Measurements from ENCODE around the gene SPDL1. TPM values are rescaled to one million over a fixed set of nuclear protein-coding genes. Genes with fewer than 3 reads are reported as not detected.

Gene SPDL1
- total RNA-seq, 2 donors from 2014 or later = 26.6 to 33.3 TPM

DNA sequence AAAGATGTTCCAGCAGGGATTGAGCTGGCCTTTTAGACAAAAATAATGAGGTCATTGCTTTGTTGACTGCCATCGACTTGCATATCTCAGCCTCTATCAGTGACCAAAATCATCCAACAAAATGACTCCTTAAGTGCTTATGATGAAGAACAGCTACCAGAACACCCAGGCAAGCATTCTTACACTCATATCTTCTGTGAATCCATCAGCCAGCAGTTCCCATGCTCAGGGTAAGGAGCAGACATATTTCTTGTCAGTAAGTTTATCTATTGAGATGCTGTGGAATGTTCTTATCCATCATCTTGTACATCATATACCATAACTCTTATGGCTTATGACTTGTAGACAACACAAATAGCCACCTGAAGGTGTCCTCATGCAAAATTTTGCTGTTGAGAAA lies 20.2 kb upstream of the SPDL1 start:
- Mint-ChIP-seq H3K36me3 (no peaks in the 10 kb centered on the region), H3K27ac (no peak overlapping the region), H3K9me3 (peaks cover 1 to 2% of the 10 kb centered on the region in 2 donors)
- DNase-seq (ENCODE audit: low spot score in 2 of 2) (no peak), ATAC-seq (no peak)

DNA sequence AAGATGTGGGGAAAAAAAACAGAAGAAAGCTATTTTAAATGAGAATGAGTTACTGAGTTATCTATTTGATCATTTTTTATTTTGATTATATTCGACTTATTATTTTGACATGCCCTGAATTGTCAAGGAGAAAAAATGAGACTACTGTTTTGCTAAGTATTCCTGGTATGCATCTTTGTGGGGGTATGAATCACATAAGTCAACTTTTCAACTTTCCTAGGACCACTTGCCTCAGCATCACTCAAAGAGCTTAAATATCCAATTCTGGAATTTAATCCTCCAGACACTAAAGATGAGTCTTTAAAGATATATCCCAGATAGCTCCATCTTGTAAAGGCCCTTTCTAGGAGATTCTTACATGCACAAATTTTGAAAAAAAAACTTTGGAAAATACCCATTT lies 17.4 kb upstream of the SPDL1 start:
- ATAC-seq (no peak), DNase-seq (ENCODE audit: low spot score in 2 of 2) (no peak)
- Mint-ChIP-seq H3K27ac (no peak overlapping the region), H3K36me3 (no peaks in the 10 kb centered on the region), H3K9me3 (no peaks in the 10 kb centered on the region)

DNA sequence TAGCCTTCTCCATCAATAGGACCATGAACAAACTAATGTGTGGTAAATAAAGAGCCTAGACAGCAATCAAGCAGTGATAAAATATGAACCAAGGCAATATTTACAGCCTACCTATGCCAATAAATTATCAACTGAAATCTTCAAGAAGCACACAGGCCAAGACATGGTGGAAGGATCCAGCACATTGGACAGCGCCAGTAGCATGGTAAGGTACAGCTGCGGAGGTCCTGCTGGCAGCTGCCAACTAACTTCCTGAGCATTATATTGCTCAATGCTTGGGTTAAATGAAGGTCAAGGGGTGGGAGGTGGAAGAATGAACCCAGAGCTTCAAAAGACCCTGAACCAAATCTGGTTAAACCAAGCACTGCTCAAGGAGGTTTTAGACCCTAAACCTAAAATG lies 16.5 kb upstream of the SPDL1 start:
- no peak for ATAC-seq
- H3K9me3 Mint-ChIP-seq = no peaks in the 10 kb centered on the region
- no peak for DNase-seq (ENCODE audit: low spot score in 2 of 2)
- no peaks in the 10 kb centered on the region for H3K36me3 Mint-ChIP-seq
- H3K27ac Mint-ChIP-seq = no peak overlapping the region

DNA sequence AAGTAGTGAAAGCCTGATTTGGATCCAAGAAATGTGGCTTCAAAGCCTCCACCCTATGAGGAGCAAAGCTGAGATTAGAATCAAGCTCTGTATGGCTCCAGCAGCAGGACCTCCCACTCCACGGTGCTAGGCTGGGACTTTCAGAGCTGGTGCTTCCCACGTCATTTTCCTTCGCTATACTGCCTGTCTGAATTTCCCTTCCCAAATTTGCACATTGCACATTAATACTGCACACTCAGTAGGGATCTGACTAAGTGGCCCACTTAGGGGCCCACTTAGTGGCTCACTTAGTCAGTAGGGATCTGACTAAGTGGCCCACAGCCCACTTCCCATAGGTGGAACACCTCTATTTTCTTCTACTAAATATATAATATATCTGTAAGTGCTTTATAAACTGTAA lies 14.1 kb upstream of the SPDL1 start:
- Mint-ChIP-seq H3K9me3 (no peaks in the 10 kb centered on the region), H3K27ac (no peak overlapping the region), H3K36me3 (no peaks in the 10 kb centered on the region)
- ATAC-seq (peak; percentile 26 to 28), DNase-seq (ENCODE audit: low spot score in 2 of 2) (no peak)

DNA sequence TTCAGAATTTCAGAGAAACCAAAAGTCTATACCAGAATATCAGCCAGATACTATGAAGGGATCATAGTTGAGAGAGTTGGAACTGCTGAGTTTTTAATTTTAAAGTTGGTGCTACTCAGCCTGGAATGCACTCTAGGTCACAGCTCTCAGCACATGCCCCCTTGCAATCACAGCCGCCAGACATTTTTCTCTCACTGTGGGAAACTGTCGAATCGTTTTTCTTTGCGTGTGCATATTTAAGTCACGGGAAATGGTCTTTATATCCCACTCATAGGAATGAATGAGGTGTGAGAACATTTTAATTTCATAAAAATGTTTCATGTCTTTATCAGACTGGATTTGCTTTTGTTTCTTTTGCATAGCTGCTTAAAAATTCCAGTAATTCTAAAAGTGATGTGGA lies 12.2 kb upstream of the SPDL1 start:
- ATAC-seq = no peak
- Mint-ChIP-seq H3K36me3 (no peaks in the 10 kb centered on the region), H3K9me3 (no peaks in the 10 kb centered on the region), H3K27ac (no peak overlapping the region)
- DNase-seq (ENCODE audit: low spot score in 2 of 2) = no peak

- H3K9me3 Mint-ChIP-seq = no peaks in the 10 kb centered on the region
- DNase-seq (ENCODE audit: low spot score in 2 of 2) = no peak
- H3K27ac Mint-ChIP-seq = no peak overlapping the region
- no peak for ATAC-seq
- H3K36me3 Mint-ChIP-seq = no peaks in the 10 kb centered on the region
Measured at GRCh38 chr5:169574134-169574646, 9.4 kb upstream of the SPDL1 start.

GRCh38 chr5:169576181-169576598 lies 7.4 kb upstream of the SPDL1 start:
- no peaks in the 10 kb centered on the region for H3K9me3 Mint-ChIP-seq
- H3K27ac Mint-ChIP-seq = no peak overlapping the region
- no peaks in the 10 kb centered on the region for H3K36me3 Mint-ChIP-seq
- ATAC-seq = peak in 1 of 2 donors; percentile 59
- no peak for DNase-seq (ENCODE audit: low spot score in 2 of 2)

DNA sequence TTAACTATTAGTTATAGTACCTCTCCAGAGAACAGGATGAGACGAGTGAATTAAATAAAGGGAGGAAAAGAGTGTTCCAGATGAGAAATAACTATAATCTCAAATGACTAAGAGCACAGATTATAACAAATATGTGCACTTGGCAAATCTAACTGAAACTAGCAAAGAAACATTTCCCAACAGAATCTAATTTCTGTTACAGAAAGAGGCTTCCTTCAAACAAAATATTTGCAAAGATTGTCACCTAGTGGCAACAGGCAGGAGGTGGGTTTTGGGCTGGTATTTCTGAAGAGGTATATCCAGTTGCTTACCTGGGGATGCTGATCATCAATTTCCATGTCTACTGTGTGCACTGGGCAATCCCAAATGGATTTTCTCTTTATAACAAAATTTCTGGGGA lies 5.6 kb upstream of the SPDL1 start:
- Mint-ChIP-seq H3K9me3 (no peaks in the 10 kb centered on the region), H3K27ac (no peak overlapping the region), H3K36me3 (no peaks in the 10 kb centered on the region)
- no peak for ATAC-seq
- DNase-seq (ENCODE audit: low spot score in 2 of 2) = no peak

DNA sequence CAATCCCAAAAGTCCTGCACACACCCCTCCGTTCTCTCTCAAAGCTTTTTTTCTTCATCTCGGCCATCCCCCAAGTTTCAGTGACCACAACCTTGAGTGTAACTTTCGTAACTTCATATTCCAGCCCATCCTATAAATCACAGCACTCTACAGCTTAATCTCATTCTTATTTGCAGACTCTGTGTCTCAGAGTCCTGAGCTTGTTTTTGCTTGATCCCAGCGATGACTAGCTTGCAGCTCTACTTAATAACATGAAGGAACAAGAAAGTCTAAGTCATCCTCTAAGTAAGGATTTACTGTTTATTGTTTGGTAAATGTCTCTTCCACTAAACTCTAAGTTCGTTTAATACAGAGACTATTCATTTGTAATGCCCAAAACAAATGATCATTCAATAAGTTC lies 2.6 kb upstream of the SPDL1 start:
- Mint-ChIP-seq H3K27ac (peak overlapping the region; percentile 0 to 5), H3K9me3 (no peaks in the 10 kb centered on the region)
- ATAC-seq = no peak

GRCh38 chr5:169581580-169582227 lies 1.9 kb upstream of the SPDL1 start:
- DNase-seq (ENCODE audit: low spot score in 2 of 2) (peak in 1 of 2 donors; percentile 64), ATAC-seq (peak; percentile 23 to 46)
- H3K9me3 Mint-ChIP-seq = no peaks in the 10 kb centered on the region
- peaks cover 0 to 18% of the 10 kb centered on the region in 2 donors for H3K36me3 Mint-ChIP-seq
- H3K27ac Mint-ChIP-seq = no peak overlapping the region

More for the DNA sequence above, 2.6 kb upstream of the SPDL1 start:
- H3K36me3 Mint-ChIP-seq = peaks cover 0 to 12% of the 10 kb centered on the region in 2 donors
- no peak for DNase-seq (ENCODE audit: low spot score in 2 of 2)

DNA sequence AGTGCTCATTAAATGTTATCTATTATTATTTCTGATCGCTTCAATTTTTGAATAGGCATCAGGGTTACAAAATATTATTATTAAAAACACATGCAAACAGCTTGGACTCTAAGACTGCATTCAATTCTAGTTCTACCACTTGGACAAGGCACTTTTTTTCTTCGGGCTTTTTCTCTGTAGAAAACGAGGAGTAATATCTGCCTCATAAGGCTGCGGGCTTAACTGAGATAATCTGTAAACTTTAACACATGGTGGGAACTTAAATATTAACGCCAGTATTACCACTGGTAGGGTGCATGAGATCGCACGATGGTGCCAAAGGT lies 511 bp upstream of the SPDL1 start:
- Mint-ChIP-seq H3K9me3 (no peaks in the 10 kb centered on the region), H3K36me3 (peaks cover 0 to 18% of the 10 kb centered on the region in 2 donors), H3K27ac (peak overlapping the region; percentile 98 to 99)
- ATAC-seq (no peak), DNase-seq (ENCODE audit: low spot score in 2 of 2) (no peak)

- Mint-ChIP-seq H3K27ac (peak overlapping the region; percentile 72 to 98), H3K36me3 (peaks cover 11 to 29% of the 10 kb centered on the region in 2 donors), H3K9me3 (no peaks in the 10 kb centered on the region)
- DNase-seq (ENCODE audit: low spot score in 2 of 2) (no peak), ATAC-seq (no peak)
Measured at GRCh38 chr5:169584998-169585451, 1.5 kb downstream of the SPDL1 start.

DNA sequence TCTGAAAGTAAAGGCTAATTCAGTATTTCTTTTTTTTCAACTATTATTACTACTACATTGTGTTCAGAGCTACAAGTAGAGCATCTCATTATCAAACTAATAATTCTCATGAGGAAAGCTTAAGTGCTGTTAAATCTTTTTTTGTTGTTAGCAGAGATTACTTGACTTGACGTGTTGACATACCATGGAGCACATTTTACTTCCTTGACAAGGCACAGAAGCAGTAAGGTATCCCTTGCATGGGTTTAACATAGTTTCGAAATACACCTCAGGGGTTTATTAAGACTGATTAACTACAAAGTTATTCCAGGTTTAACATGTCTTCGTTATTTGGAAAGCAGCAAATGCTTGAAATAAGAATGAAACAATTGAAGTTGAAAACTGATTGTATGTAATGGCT lies 7.0 kb downstream of the SPDL1 start:
- Mint-ChIP-seq H3K9me3 (no peaks in the 10 kb centered on the region), H3K27ac (no peak overlapping the region), H3K36me3 (peaks cover 28 to 50% of the 10 kb centered on the region in 2 donors)
- DNase-seq (ENCODE audit: low spot score in 2 of 2) (no peak), ATAC-seq (no peak)

GRCh38 chr5:169591636-169592035 lies 8.1 kb downstream of the SPDL1 start:
- ATAC-seq (no peak), DNase-seq (ENCODE audit: low spot score in 2 of 2) (no peak)
- no peaks in the 10 kb centered on the region for H3K9me3 Mint-ChIP-seq
- H3K27ac Mint-ChIP-seq = no peak overlapping the region
- H3K36me3 Mint-ChIP-seq = peaks cover 28 to 48% of the 10 kb centered on the region in 2 donors

DNA sequence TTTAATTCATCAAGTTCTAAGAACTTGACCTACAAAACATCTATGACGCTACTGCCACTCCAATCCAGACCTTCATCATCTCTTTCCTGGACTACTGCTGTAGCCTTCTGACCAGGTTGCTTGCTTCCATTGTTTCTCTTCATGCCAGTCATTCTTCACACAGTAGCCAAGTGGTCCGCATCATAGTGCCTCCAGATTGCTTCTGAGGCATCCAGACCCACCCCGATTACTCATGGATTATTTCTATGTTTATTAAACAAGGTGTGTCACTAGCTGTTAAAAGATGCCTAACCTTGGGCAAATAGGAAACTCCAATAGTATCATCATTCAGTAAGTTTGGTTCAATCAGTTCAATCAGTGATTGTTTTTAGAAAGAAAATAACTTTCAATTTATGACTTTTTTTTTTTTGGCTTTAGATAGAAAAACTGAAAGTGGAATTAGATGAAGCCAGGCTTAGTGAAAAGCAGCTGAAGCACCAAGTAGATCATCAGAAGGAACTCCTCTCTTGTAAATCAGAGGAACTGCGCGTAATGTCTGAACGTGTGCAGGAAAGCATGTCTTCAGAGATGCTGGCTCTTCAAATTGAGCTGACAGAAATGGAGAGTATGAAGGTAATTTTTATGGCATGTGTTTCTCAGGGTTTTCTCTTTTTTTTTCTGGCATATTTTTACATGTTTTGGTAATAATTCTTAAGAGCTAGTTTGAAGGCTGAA lies 9.5 kb downstream of the SPDL1 start:
- Mint-ChIP-seq H3K27ac (peak overlapping the region in 1 of 2 donors; percentile 48), H3K36me3 (peaks cover 28 to 49% of the 10 kb centered on the region in 2 donors), H3K9me3 (no peaks in the 10 kb centered on the region)
- no peak for DNase-seq (ENCODE audit: low spot score in 2 of 2)
- no peak for ATAC-seq

DNA sequence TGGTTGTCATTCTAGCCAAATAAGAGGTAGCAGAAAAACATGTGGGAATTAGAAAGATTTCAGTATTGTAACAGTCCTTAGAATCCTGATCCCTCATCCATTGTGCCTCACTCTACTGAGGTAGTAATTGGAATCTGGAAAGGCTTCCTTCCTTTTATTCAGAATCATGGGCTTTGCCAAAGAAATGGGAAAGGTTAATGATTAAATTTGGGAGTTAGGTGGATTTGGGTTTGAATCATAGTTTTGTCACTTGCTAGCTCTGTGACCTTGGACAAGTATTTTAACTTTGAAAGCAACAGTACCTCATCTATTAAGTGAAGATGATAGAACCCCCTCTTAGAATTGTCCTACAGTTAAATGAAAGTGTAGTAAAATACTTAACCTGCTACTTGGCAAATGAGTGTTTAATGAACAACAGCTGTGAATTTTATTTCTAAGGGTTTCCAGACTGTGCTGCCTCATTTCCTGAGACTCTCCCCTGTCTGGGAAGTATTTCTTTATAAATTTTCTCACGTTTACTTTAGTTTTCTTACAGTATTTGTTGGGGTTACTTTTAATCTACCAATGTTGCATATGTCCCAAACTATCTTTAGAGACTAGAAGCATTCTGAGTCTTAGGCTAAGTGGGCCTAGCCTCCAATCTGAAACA lies 11.7 kb downstream of the SPDL1 start:
- peaks cover 20 to 48% of the 10 kb centered on the region in 2 donors for H3K36me3 Mint-ChIP-seq
- no peak for ATAC-seq
- DNase-seq (ENCODE audit: low spot score in 2 of 2) = no peak
- no peaks in the 10 kb centered on the region for H3K9me3 Mint-ChIP-seq
- no peak overlapping the region for H3K27ac Mint-ChIP-seq

- ATAC-seq (no peak), DNase-seq (ENCODE audit: low spot score in 2 of 2) (no peak)
- Mint-ChIP-seq H3K36me3 (peaks cover 14 to 41% of the 10 kb centered on the region in 2 donors), H3K9me3 (no peaks in the 10 kb centered on the region), H3K27ac (no peak overlapping the region)
Measured at GRCh38 chr5:169599451-169599850, 15.9 kb downstream of the SPDL1 start.
